GM12872 (cell line): ENCODE data around the gene PTPN21.

Source experiments
- TF ChIP-seq, protein P1 (sequence below): IDR thresholded peaks from 3 replicates; pipeline ENCODE4 v1.5.1; 2011; ENCODE audit warnings: low read depth, mild to moderate bottlenecking, low read length, moderate library complexity; ENCODE audit not compliant: insufficient read depth

The PTPN21 gene

DNA sequence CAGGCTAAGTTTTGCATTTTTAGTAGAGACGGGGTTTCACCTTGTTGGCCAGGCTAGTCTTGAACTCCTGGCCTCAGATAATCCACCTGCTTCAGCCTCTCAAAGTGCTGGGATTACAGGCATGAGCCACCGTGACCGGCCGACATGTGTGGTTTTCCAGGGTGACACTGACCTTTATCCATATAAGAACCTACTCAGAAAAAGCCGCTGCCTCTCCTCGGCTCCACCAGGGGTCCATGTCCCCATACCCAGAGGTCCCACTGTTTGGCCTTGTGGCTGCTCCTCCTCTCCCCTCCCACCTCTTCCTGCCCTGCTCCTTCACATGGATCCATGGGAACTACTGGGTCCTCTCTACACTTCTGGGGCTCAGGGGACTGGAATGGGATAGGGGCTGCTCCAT, 64.6 kb downstream of the PTPN21 start:
- TF ChIP-seq, protein P1, sequence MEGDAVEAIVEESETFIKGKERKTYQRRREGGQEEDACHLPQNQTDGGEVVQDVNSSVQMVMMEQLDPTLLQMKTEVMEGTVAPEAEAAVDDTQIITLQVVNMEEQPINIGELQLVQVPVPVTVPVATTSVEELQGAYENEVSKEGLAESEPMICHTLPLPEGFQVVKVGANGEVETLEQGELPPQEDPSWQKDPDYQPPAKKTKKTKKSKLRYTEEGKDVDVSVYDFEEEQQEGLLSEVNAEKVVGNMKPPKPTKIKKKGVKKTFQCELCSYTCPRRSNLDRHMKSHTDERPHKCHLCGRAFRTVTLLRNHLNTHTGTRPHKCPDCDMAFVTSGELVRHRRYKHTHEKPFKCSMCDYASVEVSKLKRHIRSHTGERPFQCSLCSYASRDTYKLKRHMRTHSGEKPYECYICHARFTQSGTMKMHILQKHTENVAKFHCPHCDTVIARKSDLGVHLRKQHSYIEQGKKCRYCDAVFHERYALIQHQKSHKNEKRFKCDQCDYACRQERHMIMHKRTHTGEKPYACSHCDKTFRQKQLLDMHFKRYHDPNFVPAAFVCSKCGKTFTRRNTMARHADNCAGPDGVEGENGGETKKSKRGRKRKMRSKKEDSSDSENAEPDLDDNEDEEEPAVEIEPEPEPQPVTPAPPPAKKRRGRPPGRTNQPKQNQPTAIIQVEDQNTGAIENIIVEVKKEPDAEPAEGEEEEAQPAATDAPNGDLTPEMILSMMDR = no peak

DNA sequence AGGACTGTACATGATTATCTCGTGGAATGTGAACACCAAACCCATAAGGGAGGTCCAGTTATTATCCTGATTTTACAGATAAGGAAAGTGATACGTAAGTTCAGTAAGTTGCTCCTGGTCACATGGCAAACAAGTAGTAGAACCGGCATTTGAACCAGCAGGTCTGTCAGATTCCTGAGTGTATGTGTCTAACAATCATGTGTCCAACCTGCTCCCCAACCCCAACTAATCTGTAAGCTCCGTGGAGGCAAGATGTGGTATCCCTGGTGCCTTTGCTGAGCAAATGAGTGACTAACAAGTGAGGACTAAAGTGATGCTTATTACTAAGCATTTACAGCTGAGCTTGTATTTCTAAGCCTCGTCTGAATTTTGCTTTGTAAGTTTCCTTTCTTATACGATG, 65.9 kb downstream of the PTPN21 start:
- TF ChIP-seq, protein P1 = no peak

DNA sequence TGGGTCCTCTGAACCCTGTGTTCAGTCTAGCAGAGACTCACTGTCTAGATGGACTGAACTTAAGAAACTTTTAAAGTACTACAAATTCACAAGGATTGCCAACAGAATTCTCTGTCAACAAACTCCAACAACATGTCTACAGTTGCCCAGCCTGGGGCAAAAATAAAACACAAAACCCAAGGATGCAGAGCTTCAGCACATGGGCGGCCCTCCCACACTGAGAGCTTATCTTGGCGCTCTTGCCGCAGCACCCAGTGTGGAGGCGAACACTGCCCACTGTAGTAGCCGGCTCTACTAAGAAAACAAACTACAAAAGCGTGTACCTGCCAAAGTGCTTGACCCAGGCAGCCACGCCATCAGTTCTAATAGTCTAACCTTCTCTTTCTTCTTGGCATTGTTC, 66.7 kb downstream of the PTPN21 start:
- TF ChIP-seq, protein P1 = no peak

DNA sequence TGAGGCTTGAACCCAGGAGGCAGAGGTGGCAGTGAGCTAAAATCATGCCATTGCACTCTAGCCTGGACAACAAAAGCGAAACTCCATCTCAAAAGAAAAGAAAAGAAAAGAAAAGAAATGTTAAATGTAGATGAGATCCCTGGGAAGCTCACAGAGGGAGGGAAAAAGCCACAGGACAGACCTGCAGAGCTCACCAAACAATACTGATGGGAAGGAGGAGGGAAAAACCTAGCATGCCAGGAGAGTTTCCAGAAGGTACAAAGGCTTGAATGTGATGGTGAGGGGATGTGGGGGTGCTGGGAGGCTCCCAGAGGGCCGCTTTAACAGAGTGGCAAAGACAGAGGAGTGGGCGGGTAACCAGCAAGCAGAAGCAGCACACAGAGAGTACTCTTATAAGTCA, 72.3 kb downstream of the PTPN21 start:
- TF ChIP-seq, protein P1 = no peak

DNA sequence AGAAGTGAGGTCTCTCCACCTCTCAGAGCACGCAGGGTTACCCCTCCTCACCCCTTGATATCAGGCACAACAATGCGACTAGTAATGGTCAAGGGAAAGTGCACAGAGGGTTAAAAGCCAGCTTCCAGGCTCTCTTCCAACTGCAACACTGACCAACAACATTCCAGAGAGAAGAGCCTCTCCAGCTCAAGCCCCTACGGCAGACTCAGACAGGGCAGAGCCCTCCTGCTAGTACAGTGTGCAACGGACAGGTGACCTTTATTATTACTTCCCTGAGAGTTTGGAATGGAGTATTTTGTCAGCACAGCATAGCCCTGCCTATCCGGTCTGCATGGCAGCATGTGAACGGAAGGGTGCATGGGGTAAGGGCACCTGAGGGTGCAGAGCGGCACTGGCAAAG, 73.0 kb downstream of the PTPN21 start:
- TF ChIP-seq, protein P1 = no peak

DNA sequence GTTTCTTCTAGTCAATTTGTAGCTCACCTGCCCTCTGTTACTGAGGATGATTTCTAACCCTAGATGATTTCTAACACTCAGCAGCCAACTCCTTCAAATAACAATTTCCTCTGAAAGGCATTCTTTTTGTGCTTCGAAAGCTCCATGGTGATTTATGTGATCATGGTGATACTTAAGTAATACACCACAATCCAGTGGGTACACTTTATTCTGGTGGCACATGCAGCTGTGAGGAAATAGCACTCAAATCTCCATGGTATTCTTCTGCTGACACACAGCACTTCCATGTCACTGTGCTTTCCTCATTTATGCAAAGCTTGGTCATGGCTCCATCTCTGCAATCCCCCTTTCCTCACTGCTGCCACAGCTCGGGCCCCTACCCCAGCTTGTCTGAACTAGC, 73.7 kb downstream of the PTPN21 start:
- TF ChIP-seq, protein P1 = no peak

DNA sequence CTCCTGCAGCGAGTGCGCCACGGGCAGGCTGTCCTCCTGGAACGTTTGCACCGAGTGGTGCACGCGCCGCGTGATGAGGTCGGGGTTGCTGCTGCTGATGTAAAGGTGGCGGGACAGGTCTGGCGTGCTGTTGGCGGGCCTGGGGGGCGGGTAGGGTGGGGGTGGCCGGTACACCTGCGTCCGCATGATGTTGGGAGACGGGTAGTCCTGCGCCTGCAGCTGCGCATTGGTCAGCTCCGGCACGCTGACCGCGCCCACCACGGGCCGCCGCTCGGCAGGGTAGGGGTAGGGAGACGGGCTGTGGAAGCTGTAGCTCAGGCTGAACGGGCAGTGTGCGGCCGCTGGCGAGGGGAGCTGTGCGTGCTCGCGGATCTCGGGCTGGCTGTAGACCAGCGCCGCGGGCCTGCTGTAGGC, 75.2 kb downstream of the PTPN21 start:
- TF ChIP-seq, protein P1 = no peak

DNA sequence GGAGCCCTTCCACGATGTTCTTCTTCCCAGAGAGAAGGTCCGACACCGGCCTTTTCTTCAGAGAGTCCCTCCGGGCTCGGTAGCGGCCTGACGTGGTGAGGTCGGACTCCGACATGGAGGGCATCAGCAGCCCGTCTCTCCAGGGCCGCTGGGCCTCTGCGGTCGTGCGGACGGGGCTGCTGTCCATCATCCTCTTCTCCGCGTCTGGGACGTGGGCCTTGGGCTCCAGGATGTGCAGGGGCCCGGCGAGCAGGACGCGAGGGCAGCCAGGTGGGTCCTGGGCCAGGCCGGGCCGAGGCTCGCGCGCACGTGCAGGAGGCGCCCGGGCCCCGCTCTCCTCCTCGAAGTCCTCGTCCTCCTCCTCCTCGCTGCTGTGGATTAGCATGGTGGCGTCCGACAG, 75.9 kb downstream of the PTPN21 start:
- TF ChIP-seq, protein P1 = no peak
